GM18508 (cell line): Measurements from ENCODE around the gene MSLN.
"Not testable (repeated sequence)": the region's sequence is repeated elsewhere in the genome, so short reads cannot be mapped to it uniquely, and the experiment has no call there.

Experiments used
- ATAC-seq: cut with Tn5 transposase; IDR thresholded peaks from one replicate; pipeline ENCODE4 v1.9.1; 2021; ENCODE audit warnings: moderate number of reproducible peaks; ENCODE audit not compliant: insufficient read depth, unreplicated experiment

MSLN gene

GRCh38 chr16:770411-770810, 9.9 kb downstream of the MSLN start:
- ATAC-seq: no peak

- no peak for ATAC-seq
These were observed 12.4 kb downstream of the MSLN start for GRCh38 chr16:772959-773358.

GRCh38 chr16:774086-775001, 13.8 kb downstream of the MSLN start:
- no peak for ATAC-seq

GRCh38 chr16:775236-775796, 14.8 kb downstream of the MSLN start:
- no peak for ATAC-seq

GRCh38 chr16:776298-776697, 15.8 kb downstream of the MSLN start:
- not testable (repeated sequence) for ATAC-seq

- ATAC-seq: no peak
These were observed 16.3 kb downstream of the MSLN start for GRCh38 chr16:776824-777223.

GRCh38 chr16:777826-778225, 17.3 kb downstream of the MSLN start:
- no peak for ATAC-seq

GRCh38 chr16:778447-778846, 17.9 kb downstream of the MSLN start:
- no peak for ATAC-seq

GRCh38 chr16:778909-779527, 18.5 kb downstream of the MSLN start:
- no peak for ATAC-seq

- ATAC-seq: no peak
These were observed 19.0 kb downstream of the MSLN start for GRCh38 chr16:779561-779960.

GRCh38 chr16:780296-780695, 19.8 kb downstream of the MSLN start:
- no peak for ATAC-seq

GRCh38 chr16:781346-782010, 20.9 kb downstream of the MSLN start:
- no peak for ATAC-seq

- ATAC-seq: no peak
These were observed 21.7 kb downstream of the MSLN start for GRCh38 chr16:782258-782657.

- ATAC-seq: no peak
These were observed 22.4 kb downstream of the MSLN start for GRCh38 chr16:782766-783403.

GRCh38 chr16:783404-784161, 23.0 kb downstream of the MSLN start:
- no peak for ATAC-seq

- no peak for ATAC-seq
These were observed 23.9 kb downstream of the MSLN start for GRCh38 chr16:784431-784830.

- ATAC-seq: no peak
These were observed 25.3 kb downstream of the MSLN start for GRCh38 chr16:785563-786535.

GRCh38 chr16:787321-787966, 26.9 kb downstream of the MSLN start:
- no peak for ATAC-seq
